T-cell (primary cell): ENCODE measurements around the gene PLA2G2A. TPM values are rescaled to one million over a fixed set of nuclear protein-coding genes. Genes with fewer than 3 reads are reported as not detected.

Experiments used
- ATAC-seq, 4 experiments: fragments of 200-7000 bp in 3 of 4; fragments of 150-1000 bp in 1 of 4; cut with Tn5 transposase; replicated peaks in 1 of 4; 1 replicate in 3 of 4; 2 replicates in 1 of 4; pipeline ENCODE4 v1.10.0; 2021; ENCODE audit warnings: moderate library complexity in 3 of 4, mild to moderate bottlenecking in 2 of 4, moderate number of reproducible peaks in 1 of 4
- CTCF ChIA-PET, 2 donors: fragments of 300-600 bp; sonication (Branson Sonifier 250); formaldehyde crosslinking; loops; one replicate each; lab custom pipeline; 2022; ENCODE audit warnings: antibody characterized with exemption in 2 of 2; lab: Charles Lee
- POLR2A ChIA-PET, 2 donors: fragments of 300-600 bp; sonication (Branson Sonifier 250); formaldehyde crosslinking; loops; one replicate each; lab custom pipeline; 2022; ENCODE audit warnings: antibody characterized with exemption in 2 of 2; lab: Charles Lee
- DNase-seq, 35 experiments: peaks; one replicate each; pipeline versions ENCODE4 v3.0.0 to v3.0.0-alpha.2; 2013 to 2023
- H3K27ac ChIP-seq: one replicate; pipeline ENCODE4 v1.5.1; 2013; ENCODE audit warnings: low read length
- H3K27me3 ChIP-seq, 2 experiments: replicated peaks in 1 of 2; 1 replicate in 1 of 2; 2 replicates in 1 of 2; pipeline versions ENCODE4 v1.6.1 to v1.7.0; 2013; ENCODE audit warnings: low read length in 1 of 2, mixed read lengths in 1 of 2; ENCODE audit not compliant: control insufficient read depth in 2 of 2, insufficient read depth in 2 of 2; ENCODE audit errors: extremely low read depth in 1 of 2
- H3K36me3 ChIP-seq, 2 donors: 1 replicate in 1 of 2; 2 replicates in 1 of 2; pipeline versions ENCODE4 v1.6.1 to v1.7.0; 2013; ENCODE audit warnings: low read length in 1 of 2; ENCODE audit not compliant: control insufficient read depth in 2 of 2, insufficient read depth in 1 of 2; ENCODE audit errors: extremely low read depth in 1 of 2
- H3K4me1 ChIP-seq, 2 experiments: 1 replicate in 1 of 2; 2 replicates in 1 of 2; pipeline versions ENCODE4 v1.6.1 to v1.7.0; 2013; ENCODE audit warnings: low read length in 2 of 2, mixed read lengths in 1 of 2; ENCODE audit not compliant: insufficient read depth in 2 of 2, control insufficient read depth in 1 of 2; ENCODE audit errors: extremely low read depth in 1 of 2
- H3K4me3 ChIP-seq, 2 donors: 1 replicate in 1 of 2; 2 replicates in 1 of 2; pipeline versions ENCODE4 v1.5.1 to v1.7.0; 2013; ENCODE audit warnings: mild to moderate bottlenecking in 2 of 2, low read length in 1 of 2, moderate library complexity in 1 of 2; ENCODE audit not compliant: control insufficient read depth in 1 of 2; ENCODE audit errors: extremely low read depth in 1 of 2
- H3K9me3 ChIP-seq: 2 replicates; pipeline ENCODE4 v1.7.0; 2013
- H3K27ac Mint-ChIP-seq, 2 donors: one replicate each; pipeline ENCODE4 v1.8.0; 2020 to 2021; ENCODE audit warnings: mild to moderate bottlenecking in 2 of 2, mixed read lengths in 2 of 2
- H3K27me3 Mint-ChIP-seq, 2 donors: one replicate each; pipeline ENCODE4 v1.8.0; 2021 to 2022; ENCODE audit warnings: mixed read lengths in 2 of 2
- H3K36me3 Mint-ChIP-seq: one replicate; pipeline ENCODE4 v1.8.0; 2021; ENCODE audit warnings: mixed read lengths
- H3K4me1 Mint-ChIP-seq, 3 donors: one replicate each; pipeline ENCODE4 v1.8.0; 2020 to 2022; ENCODE audit warnings: mixed read lengths in 3 of 3, mild to moderate bottlenecking in 1 of 3
- H3K4me3 Mint-ChIP-seq, 3 donors: one replicate each; pipeline ENCODE4 v1.8.0; 2020 to 2022; ENCODE audit warnings: mild to moderate bottlenecking in 3 of 3, mixed read lengths in 3 of 3, moderate library complexity in 3 of 3
- H3K9me3 Mint-ChIP-seq, 3 donors: one replicate each; pipeline ENCODE4 v1.8.0; 2020 to 2022; ENCODE audit warnings: mixed read lengths in 3 of 3
- WGBS: methylation state at CpG from one replicate; pipeline ENCODE4 v1.1.5; 2013; ENCODE audit warnings: missing lambda C conversion rate; ENCODE audit not compliant: insufficient coverage; 5-methylcytosine and 5-hydroxymethylcytosine counted together
- total RNA-seq, 35 experiments: library from RNA in 6 of 35; stranded (reverse) in 6 of 35; fragments of 120-200 nt in 1 of 35; gene quantifications; one replicate each; pipeline versions ENCODE4 v1.2.1 to v1.2.4 and lab custom pipeline; 2013 to 2026

The PLA2G2A gene
- total RNA-seq, 5 donors from 2014 or later (not counting 1 experiment from before 2014, with no cell fraction given) = not detected

DNA sequence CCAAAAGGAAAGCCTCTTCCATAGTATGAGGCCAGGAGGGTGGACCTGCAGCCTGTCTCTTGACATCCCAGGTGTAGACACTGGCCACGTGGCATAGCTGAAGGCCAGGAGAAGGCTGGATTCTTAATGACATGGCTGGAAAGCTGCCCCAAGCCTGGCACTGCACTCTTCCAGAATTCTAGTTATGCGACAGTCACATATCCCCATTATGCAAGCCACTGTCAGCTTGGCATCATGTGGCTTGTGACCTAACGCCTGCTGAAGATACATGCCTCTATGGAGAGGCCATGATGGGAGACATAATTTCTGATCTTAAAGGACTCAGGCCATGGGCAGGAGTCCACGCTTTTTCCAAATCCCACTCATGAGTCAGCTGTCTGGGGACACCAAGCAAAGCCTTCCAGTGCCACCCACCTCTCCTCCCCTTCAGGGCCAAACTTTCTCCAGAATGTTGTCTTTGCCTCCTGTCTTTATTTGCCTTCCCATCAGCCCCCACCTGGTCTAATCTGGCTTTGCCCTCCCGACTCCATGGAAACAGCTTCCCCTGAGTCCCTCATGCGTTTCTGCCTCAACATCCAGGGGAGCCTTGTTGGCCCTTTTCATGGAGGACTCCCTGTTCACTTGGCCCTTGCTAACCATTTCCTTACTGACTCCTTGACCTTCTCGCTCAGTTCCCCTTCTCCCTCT lies 3.0 kb downstream of the PLA2G2A start:
- Mint-ChIP-seq H3K27me3 (peaks cover 30 to 39% of the 10 kb centered on the region in 2 donors), H3K36me3 (no peaks in the 10 kb centered on the region), H3K4me1 (peaks cover 0 to 1% (median 0%) of the 10 kb centered on the region in 3 donors), H3K4me3 (no peak overlapping the region), H3K9me3 (no peaks in the 10 kb centered on the region), H3K27ac (no peak overlapping the region)
- ChIA-PET CTCF (interaction anchor here in 1 of 2 donors (0.6 kb wide), 1 partner anchor 514 kb away, joined by 3 read pairs; no protein-coding TSS in a partner anchor), POLR2A (no interaction called here)
- Histone ChIP-seq H3K9me3 (no peaks in the 10 kb centered on the region), H3K27ac (no peak overlapping the region), H3K27me3 (peaks cover 0 to 27% of the 10 kb centered on the region in 2 experiments), H3K4me1 (no peaks in the 10 kb centered on the region), H3K4me3 (no peak overlapping the region), H3K36me3 (no peaks in the 10 kb centered on the region)
- WGBS = 77% methylated on average over 5 of the region's 7 CpGs
- no peak for ATAC-seq
- DNase-seq = no peak

DNA sequence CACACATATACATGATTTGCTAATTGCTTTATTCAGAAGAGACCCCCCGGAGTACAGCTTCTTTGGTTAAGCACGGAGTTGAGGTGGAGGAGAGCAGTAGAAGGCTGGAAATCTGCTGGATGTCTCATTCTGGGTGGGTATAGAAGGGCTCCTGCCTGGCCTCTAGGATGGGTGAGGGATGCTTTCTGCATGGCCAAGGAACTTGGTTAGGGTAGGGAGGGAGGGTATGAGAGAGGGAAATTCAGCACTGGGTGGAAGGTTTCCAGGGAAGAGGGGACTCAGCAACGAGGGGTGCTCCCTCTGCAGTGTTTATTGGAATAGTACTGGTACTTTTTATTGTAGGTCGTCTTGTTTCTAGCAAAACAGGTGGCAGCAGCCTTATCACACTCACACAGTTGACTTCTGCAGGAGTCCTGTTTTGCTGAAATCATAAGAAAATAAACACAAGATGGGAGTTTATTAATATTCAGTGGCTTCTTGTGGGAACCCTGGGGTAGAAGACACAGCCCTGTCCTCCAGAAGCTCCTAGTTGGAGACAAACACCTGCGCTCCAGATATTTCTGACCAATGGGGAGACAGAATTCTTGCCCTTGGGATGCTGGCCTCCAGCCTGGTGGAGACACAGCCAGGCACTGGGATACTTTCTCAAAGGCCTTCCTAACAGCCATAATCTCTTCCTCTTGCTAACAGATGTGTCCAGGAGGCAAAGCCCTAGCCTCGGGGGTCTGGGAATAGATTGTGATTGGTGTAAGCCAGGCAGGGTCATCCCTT lies 3.8 kb downstream of the PLA2G2A start:
- Mint-ChIP-seq H3K27me3 (peaks cover 36 to 43% of the 10 kb centered on the region in 2 donors), H3K27ac (no peak overlapping the region), H3K9me3 (no peaks in the 10 kb centered on the region), H3K36me3 (no peaks in the 10 kb centered on the region), H3K4me1 (peaks cover 0 to 1% (median 0%) of the 10 kb centered on the region in 3 donors), H3K4me3 (no peak overlapping the region)
- Histone ChIP-seq H3K27me3 (peaks cover 0 to 31% of the 10 kb centered on the region in 2 experiments), H3K4me1 (no peaks in the 10 kb centered on the region), H3K27ac (no peak overlapping the region), H3K9me3 (no peaks in the 10 kb centered on the region), H3K36me3 (no peaks in the 10 kb centered on the region), H3K4me3 (no peak overlapping the region)
- ChIA-PET CTCF (interaction anchor here in 1 of 2 donors (1.1 to 1.9 kb wide), 2 partner anchors 177 to 220 kb away, joined by 4 to 8 read pairs; no protein-coding TSS in a partner anchor), POLR2A (no interaction called here)
- DNase-seq (no peak), ATAC-seq (no peak)
- WGBS = 71% methylated on average over 2 of the region's 6 CpGs

DNA sequence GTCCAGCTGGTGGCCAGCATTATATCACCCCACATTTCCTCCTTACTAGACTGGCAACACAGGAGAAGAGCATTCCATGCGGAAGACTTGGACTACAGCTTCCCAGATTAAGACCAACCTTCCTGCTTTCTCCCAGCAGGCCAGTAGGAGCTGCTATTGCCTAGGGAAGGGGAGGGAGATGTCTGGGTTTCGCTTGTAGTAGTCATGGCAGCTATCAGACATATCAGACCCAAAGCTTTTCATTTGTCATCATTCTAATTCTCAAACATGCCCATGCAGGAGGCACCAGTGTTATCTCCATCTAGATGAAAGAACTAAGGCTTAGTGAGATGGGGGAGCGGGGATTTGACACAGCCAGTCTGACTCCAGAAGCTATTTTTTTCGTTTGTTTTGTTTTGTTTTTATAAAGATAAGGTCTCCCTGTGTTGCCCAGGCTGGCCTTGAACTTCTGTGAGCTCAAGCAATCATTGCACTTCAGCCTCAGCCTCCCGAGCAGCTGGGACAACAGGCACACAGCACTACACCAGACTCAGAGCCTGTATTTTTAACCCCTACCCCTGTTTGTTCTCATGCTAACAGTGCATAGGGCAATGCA lies 4.5 kb downstream of the PLA2G2A start:
- Mint-ChIP-seq H3K4me3 (no peak overlapping the region), H3K9me3 (no peaks in the 10 kb centered on the region), H3K27ac (no peak overlapping the region), H3K4me1 (peaks cover 0 to 1% (median 0%) of the 10 kb centered on the region in 3 donors), H3K27me3 (peaks cover 34 to 47% of the 10 kb centered on the region in 2 donors), H3K36me3 (no peaks in the 10 kb centered on the region)
- DNase-seq = peak in 15 of 35 experiments; percentile 2 to 49 (median 7)
- ChIA-PET POLR2A (no interaction called here), CTCF (interaction anchor here in 1 of 2 donors (1.1 to 1.9 kb wide), 2 partner anchors 177 to 220 kb away, joined by 4 to 8 read pairs; no protein-coding TSS in a partner anchor)
- Histone ChIP-seq H3K9me3 (no peaks in the 10 kb centered on the region), H3K27ac (no peak overlapping the region), H3K4me1 (no peaks in the 10 kb centered on the region), H3K27me3 (peaks cover 0 to 36% of the 10 kb centered on the region in 2 experiments), H3K4me3 (no peak overlapping the region), H3K36me3 (no peaks in the 10 kb centered on the region)
- WGBS = 10% methylated on average over 1 of the region's 5 CpGs
- ATAC-seq = peak in 1 of 4 experiments; percentile 38

DNA sequence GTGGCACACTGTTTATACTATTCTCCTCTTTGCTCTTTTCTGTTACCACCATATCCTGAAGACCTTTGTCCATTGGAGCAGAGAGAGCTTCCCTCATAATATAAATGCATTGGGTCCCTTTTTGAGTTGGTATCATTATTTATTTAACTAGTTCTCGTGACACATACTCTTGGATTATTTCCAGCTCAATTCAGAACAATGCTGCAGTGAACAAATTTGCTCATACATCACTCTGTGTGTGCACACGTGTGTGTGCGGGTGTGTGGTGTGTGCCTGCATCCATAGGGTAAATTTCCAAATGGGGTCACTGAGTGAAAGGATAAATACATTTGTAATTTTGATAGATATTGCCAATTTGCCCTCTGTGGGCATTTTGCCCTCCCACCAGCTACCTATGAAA lies 5.8 kb downstream of the PLA2G2A start:
- H3K27ac Mint-ChIP-seq = no peak overlapping the region
- no peaks in the 10 kb centered on the region for H3K4me1 ChIP-seq
- H3K27me3 ChIP-seq = peaks cover 0 to 34% of the 10 kb centered on the region in 2 experiments
- DNase-seq (no peak), ATAC-seq (no peak)
- H3K4me1 Mint-ChIP-seq = peaks cover 0 to 1% (median 0%) of the 10 kb centered on the region in 3 donors
- no peaks in the 10 kb centered on the region for H3K36me3 Mint-ChIP-seq
- H3K27me3 Mint-ChIP-seq = peaks cover 33 to 41% of the 10 kb centered on the region in 2 donors
- no peaks in the 10 kb centered on the region for H3K9me3 Mint-ChIP-seq
- no peak overlapping the region for H3K27ac ChIP-seq
- H3K9me3 ChIP-seq = no peaks in the 10 kb centered on the region
- WGBS = no CpG with 5 or more reads among the region's 3 CpGs
- POLR2A ChIA-PET = no interaction called here
- CTCF ChIA-PET = interaction anchor here in 1 of 2 donors (1.9 kb wide), 1 partner anchor 179 kb away, joined by 8 read pairs; no protein-coding TSS in a partner anchor
- no peaks in the 10 kb centered on the region for H3K36me3 ChIP-seq
- H3K4me3 Mint-ChIP-seq = no peak overlapping the region
- no peak overlapping the region for H3K4me3 ChIP-seq

DNA sequence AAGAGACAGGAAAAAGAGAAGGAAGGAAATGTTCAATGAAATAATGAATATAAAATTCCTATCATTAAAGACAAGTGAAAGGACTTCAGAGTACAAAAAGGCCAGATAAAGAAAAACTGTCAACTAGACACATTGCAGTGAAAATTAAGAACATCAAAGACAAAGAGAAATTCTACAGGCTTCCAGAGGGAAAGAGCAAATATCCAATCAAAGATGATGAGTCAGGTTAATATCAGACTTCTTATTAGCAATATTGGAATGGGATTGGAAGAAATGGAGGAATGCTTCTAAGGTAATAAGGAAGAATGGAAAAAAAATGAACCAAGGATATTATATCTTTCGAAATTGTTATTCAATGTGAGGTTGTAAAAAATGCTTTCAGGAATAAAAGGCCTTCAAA lies 7.8 kb downstream of the PLA2G2A start:
- Mint-ChIP-seq H3K27me3 (peaks cover 31 to 41% of the 10 kb centered on the region in 2 donors), H3K4me1 (peaks cover 0 to 1% (median 0%) of the 10 kb centered on the region in 3 donors), H3K27ac (no peak overlapping the region), H3K36me3 (no peaks in the 10 kb centered on the region), H3K4me3 (no peak overlapping the region), H3K9me3 (no peaks in the 10 kb centered on the region)
- POLR2A ChIA-PET = no interaction called here
- no peak for DNase-seq
- Histone ChIP-seq H3K4me3 (no peak overlapping the region), H3K27ac (no peak overlapping the region), H3K36me3 (no peaks in the 10 kb centered on the region), H3K27me3 (peaks cover 0 to 32% of the 10 kb centered on the region in 2 experiments), H3K4me1 (no peaks in the 10 kb centered on the region), H3K9me3 (no peaks in the 10 kb centered on the region)
- CTCF ChIA-PET = no interaction called here
- no CpG with 5 or more reads among the region's 1 CpG for WGBS
- no peak for ATAC-seq
